Measurements from ENCODE around the gene CDHR1.

GRCh38 chr10:84195044-84195830 lies 900 bp downstream of the CDHR1 start:
- TF ChIP-seq CTCF (IDR thresholded peaks at IDR 0.05; ENCODE audit: insufficient read depth, low read length, poor library complexity, severe bottlenecking): no peak
- TF ChIP-seq EZH2phosphoT487 (conservative IDR thresholded peaks at IDR 0.05; ENCODE audit: low read length): no peak

All from SU-DHL-6 (cell line).